Myocyte (in vitro differentiated cells): Measurements from ENCODE around the gene RCVRN. TPM values are rescaled to one million over a fixed set of nuclear protein-coding genes. Genes with fewer than 3 reads are reported as not detected.

Source experiments
- DNase-seq: peaks from one replicate; pipeline ENCODE4 v3.0.0-alpha.2; 2012; ENCODE audit warnings: low read depth
- total RNA-seq: library from RNA; depleted of rRNA; stranded (reverse); fragments of >200 nt; gene quantifications from 2 replicates; pipeline ENCODE4 v1.2.3, GENCODE V29; 2014

Gene RCVRN
- total RNA-seq, 1 donor from 2014 or later = not detected

GRCh38 chr17:9859781-9860180 is 45.3 kb downstream of the RCVRN start:
- DNase-seq = no peak

DNA sequence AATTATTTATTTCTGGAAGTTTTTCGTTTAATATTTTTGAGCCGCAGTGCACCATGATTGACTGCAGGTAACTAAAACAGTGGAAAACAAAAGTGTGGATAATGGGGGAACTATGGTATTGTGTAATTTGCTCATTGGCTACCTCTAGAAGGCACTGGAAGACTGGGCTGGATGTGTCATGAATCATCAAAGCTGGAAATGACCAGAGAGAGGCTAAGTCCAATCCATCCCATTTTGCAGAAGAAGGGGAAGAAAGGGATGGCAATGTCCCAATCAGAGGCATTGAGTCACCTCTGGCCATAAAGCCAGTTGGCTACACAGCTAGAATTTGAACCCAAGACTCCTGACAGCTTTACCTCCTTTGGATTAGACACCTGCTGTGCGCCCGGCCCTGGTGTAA is 50.0 kb downstream of the RCVRN start:
- no peak for DNase-seq

GRCh38 chr17:9854255-9854654 is 50.8 kb downstream of the RCVRN start:
- DNase-seq = no peak

- no peak for DNase-seq
These were observed 54.9 kb downstream of the RCVRN start for GRCh38 chr17:9850151-9850550.

Other genes starting within 250 kb of the RCVRN start
- gene DHRS7C, start 113.7 kb downstream of the RCVRN start, total RNA-seq = 0.16 TPM in 1 of 2 replicates, not detected in the other
- gene GSG1L2, start 83.2 kb downstream of the RCVRN start, total RNA-seq = not detected in 2 replicates
- gene GLP2R, start 79.3 kb downstream of the RCVRN start, total RNA-seq = not detected in 2 replicates